Measurements from ENCODE around the gene PYGM.

- TF ChIP-seq, protein P1, sequence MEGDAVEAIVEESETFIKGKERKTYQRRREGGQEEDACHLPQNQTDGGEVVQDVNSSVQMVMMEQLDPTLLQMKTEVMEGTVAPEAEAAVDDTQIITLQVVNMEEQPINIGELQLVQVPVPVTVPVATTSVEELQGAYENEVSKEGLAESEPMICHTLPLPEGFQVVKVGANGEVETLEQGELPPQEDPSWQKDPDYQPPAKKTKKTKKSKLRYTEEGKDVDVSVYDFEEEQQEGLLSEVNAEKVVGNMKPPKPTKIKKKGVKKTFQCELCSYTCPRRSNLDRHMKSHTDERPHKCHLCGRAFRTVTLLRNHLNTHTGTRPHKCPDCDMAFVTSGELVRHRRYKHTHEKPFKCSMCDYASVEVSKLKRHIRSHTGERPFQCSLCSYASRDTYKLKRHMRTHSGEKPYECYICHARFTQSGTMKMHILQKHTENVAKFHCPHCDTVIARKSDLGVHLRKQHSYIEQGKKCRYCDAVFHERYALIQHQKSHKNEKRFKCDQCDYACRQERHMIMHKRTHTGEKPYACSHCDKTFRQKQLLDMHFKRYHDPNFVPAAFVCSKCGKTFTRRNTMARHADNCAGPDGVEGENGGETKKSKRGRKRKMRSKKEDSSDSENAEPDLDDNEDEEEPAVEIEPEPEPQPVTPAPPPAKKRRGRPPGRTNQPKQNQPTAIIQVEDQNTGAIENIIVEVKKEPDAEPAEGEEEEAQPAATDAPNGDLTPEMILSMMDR (IDR thresholded peaks at IDR 0.05; ENCODE audit: insufficient read depth, low read length, poor library complexity, severe bottlenecking), result no peak
- no peak for TF ChIP-seq EZH2phosphoT487 (conservative IDR thresholded peaks at IDR 0.05; ENCODE audit: low read length)
These were observed 24.7 kb downstream of the PYGM start for GRCh38 chr11:64734811-64735724.
